Measurements from ENCODE around the gene COX7A2L.
A peak's percentile ranks its signal among the peaks of the same experiment; 100 is the strongest.

GRCh38 chr2:42327125-42327524, 33.9 kb downstream of the COX7A2L start:
- TF ChIP-seq, protein P1, sequence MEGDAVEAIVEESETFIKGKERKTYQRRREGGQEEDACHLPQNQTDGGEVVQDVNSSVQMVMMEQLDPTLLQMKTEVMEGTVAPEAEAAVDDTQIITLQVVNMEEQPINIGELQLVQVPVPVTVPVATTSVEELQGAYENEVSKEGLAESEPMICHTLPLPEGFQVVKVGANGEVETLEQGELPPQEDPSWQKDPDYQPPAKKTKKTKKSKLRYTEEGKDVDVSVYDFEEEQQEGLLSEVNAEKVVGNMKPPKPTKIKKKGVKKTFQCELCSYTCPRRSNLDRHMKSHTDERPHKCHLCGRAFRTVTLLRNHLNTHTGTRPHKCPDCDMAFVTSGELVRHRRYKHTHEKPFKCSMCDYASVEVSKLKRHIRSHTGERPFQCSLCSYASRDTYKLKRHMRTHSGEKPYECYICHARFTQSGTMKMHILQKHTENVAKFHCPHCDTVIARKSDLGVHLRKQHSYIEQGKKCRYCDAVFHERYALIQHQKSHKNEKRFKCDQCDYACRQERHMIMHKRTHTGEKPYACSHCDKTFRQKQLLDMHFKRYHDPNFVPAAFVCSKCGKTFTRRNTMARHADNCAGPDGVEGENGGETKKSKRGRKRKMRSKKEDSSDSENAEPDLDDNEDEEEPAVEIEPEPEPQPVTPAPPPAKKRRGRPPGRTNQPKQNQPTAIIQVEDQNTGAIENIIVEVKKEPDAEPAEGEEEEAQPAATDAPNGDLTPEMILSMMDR (IDR thresholded peaks at IDR 0.05; ENCODE audit: low read depth, low read length, missing input control) = no peak
- TF ChIP-seq, protein P2, sequence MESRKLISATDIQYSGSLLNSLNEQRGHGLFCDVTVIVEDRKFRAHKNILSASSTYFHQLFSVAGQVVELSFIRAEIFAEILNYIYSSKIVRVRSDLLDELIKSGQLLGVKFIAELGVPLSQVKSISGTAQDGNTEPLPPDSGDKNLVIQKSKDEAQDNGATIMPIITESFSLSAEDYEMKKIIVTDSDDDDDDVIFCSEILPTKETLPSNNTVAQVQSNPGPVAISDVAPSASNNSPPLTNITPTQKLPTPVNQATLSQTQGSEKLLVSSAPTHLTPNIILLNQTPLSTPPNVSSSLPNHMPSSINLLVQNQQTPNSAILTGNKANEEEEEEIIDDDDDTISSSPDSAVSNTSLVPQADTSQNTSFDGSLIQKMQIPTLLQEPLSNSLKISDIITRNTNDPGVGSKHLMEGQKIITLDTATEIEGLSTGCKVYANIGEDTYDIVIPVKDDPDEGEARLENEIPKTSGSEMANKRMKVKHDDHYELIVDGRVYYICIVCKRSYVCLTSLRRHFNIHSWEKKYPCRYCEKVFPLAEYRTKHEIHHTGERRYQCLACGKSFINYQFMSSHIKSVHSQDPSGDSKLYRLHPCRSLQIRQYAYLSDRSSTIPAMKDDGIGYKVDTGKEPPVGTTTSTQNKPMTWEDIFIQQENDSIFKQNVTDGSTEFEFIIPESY (IDR thresholded peaks at IDR 0.05) = no peak
- TF ChIP-seq REST (IDR thresholded peaks at IDR 0.05) = peak; percentile 18
- no peak for TF ChIP-seq TAF1 (conservative IDR thresholded peaks at IDR 0.05)
- TF ChIP-seq, protein P3, sequence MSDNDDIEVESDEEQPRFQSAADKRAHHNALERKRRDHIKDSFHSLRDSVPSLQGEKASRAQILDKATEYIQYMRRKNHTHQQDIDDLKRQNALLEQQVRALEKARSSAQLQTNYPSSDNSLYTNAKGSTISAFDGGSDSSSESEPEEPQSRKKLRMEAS (IDR thresholded peaks at IDR 0.05) = no peak
- TF ChIP-seq RAD21 (IDR thresholded peaks at IDR 0.05) = peak; percentile 32 to 39
